Spleen (tissue), 7 donors: ENCODE results near the gene PLCD4.

Experiments
- CTCF ChIP-seq, 11 experiments: fragments of 200-600 bp in 7 of 11; fragments of 450-650 bp in 4 of 11; sonication (generic) in 4 of 11; IDR thresholded peaks in 8 of 11; conservative IDR thresholded peaks in 3 of 11; 1 replicate in 7 of 11; 2 replicates in 4 of 11; pipeline versions ENCODE4 v1.4.0 to v1.8.0; 2016 to 2021; ENCODE audit warnings: antibody characterized with exemption in 11 of 11, inconsistent platforms in 4 of 11, mild to moderate bottlenecking in 1 of 11
- POLR2A ChIP-seq, 3 donors: fragments of 450-650 bp; IDR thresholded peaks; one replicate each; pipeline ENCODE4 v1.5.1; 2017; ENCODE audit warnings: antibody characterized with exemption in 3 of 3, mild to moderate bottlenecking in 1 of 3
- donor health status: DM: no; HTN: no; CAD: no; lungs with moderate emphysema.
- donor health status: DM: no; HTN: no; CAD: no.
- donor health status: DM: no; HTN: no; CAD: no.

- TF ChIP-seq CTCF (IDR thresholded peaks at IDR 0.05 in 8 of 11, conservative IDR thresholded peaks at IDR 0.05 in 3 of 11): no peak
- TF ChIP-seq POLR2A (IDR thresholded peaks at IDR 0.05): no peak
Observed at GRCh38 chr2:218642786-218643185, 35.1 kb downstream of the PLCD4 start.
